Measurements from ENCODE around the gene TM7SF2. TPM values are rescaled to one million over a fixed set of nuclear protein-coding genes. Genes with fewer than 3 reads are reported as not detected.

Gene TM7SF2
- total RNA-seq, 6 experiments from 2014 or later = 25.6 to 112 (median 37.8) TPM

DNA sequence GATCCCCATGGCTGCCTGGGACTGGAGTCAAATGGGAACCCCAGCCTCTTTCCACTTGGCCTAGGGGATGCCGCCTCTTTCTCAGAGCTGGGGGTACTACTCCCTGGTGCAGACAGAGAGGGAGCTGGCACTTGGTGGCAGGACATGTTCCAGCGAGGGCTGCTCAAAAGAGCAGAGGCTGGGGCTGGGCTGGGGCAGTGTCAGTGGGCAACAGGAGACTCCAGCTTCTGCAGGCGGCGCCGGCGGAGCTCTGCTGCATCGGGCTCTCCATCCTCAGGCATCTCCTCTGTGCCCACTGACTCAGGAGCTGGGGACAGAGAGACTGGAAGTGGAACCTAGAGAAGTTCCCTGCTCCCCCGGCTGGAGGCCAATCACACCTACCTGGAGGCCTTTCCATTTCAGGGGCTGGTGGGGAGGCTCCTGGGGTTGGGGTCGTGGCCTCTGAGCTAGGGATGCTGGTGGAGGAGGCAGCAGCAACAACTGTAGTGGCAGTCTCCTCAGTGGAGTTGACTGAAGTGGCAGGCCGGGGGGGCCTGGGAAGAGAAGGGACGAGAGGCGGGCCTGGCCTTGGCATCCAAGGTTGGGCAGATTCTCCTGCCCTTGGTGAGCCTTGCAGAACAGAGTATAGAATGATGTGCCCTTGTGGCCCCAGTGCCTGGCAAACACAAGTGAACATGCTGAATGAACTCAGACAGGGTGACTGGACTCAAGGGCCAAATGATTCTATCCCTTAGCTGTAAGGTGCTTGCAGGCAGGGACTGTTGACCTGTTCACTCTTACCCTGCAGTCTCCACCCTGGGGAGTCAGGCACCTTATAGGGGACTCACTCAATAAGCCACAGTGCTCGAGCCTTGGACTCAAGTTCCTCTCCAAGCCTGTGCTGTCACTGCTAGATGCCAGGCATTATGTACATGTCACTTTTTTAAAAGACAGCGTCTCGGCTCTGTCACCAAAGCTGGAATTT is 16.8 kb downstream of the TM7SF2 start:
- Histone ChIP-seq H3K4me3 (no peak overlapping the region), H3K27me3 (no peaks in the 10 kb centered on the region), H3K27ac (no peak overlapping the region), H3K9me3 (no peaks in the 10 kb centered on the region), H3K4me1 (peaks cover 0 to 16% (median 6%) of the 10 kb centered on the region in 4 donors), H3K36me3 (peaks cover 11 to 82% (median 34%) of the 10 kb centered on the region in 4 donors)
- no peak for TF ChIP-seq POLR2A (IDR thresholded peaks at IDR 0.05)
- intact Hi-C loops (cut with DNase I) = loop anchor here in 1 of 2 donors (10.0 kb wide), 1 partner anchor 56 kb away; the partner anchor contains the start of gene CAPN1
- peak in 1 of 4 donors; percentile 4 for ATAC-seq
- 67% methylated on average over 6 of the region's 15 CpGs for WGBS (ENCODE audit: insufficient coverage, low coverage, low lambda C conversion rate, missing lambda C conversion rate)
- DNase-seq = peak in 1 of 3 donors; percentile 42

DNA sequence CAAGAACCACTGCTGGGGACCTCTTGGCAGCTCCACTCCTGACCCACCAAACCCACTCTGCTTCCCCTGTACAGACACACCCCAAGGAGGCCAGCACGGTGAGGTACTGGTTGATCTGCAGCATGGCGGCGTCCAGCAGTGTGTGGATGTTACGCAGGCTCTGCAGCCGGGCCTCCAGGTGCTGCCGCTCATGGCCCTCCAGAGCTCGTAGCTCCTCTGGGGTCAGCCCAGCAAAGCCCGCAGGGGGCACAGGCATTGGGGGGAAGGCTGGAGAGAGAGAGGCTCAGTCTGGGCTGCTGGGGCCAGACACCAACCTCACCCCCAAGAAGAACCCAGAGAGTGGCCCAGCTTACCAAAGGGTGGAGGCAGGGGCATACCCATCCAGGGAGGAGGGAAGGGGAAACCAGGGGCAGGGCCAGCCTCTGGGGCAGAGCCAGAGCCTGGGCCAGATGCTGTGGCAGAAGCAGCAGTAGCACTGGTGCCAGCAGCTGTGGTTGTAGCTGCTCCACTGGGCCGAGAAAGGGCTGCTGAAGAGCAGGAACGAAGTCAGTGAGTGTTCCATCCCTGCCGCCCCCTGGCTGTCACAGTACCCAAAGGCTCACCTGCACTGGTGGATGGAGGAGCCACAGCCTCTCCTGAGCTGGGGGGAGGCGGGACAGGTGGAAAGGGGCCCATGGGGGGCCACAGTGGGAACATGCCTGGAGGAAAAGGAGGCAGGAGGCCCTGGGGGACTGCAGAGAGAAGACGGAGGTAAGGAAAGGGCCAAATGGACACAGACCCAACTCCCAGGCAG is 18.2 kb downstream of the TM7SF2 start:
- Histone ChIP-seq H3K36me3 (peaks cover 11 to 81% (median 34%) of the 10 kb centered on the region in 4 donors), H3K4me1 (peaks cover 0 to 16% (median 6%) of the 10 kb centered on the region in 4 donors), H3K4me3 (no peak overlapping the region), H3K27ac (no peak overlapping the region), H3K9me3 (no peaks in the 10 kb centered on the region), H3K27me3 (no peaks in the 10 kb centered on the region)
- peak in 2 of 3 donors; percentile 23 to 49 for DNase-seq
- TF ChIP-seq, protein P1, sequence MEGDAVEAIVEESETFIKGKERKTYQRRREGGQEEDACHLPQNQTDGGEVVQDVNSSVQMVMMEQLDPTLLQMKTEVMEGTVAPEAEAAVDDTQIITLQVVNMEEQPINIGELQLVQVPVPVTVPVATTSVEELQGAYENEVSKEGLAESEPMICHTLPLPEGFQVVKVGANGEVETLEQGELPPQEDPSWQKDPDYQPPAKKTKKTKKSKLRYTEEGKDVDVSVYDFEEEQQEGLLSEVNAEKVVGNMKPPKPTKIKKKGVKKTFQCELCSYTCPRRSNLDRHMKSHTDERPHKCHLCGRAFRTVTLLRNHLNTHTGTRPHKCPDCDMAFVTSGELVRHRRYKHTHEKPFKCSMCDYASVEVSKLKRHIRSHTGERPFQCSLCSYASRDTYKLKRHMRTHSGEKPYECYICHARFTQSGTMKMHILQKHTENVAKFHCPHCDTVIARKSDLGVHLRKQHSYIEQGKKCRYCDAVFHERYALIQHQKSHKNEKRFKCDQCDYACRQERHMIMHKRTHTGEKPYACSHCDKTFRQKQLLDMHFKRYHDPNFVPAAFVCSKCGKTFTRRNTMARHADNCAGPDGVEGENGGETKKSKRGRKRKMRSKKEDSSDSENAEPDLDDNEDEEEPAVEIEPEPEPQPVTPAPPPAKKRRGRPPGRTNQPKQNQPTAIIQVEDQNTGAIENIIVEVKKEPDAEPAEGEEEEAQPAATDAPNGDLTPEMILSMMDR (IDR thresholded peaks at IDR 0.05) = no peak
- no peak for TF ChIP-seq POLR2A (IDR thresholded peaks at IDR 0.05)
- WGBS (ENCODE audit: insufficient coverage, low coverage, low lambda C conversion rate, missing lambda C conversion rate) = no CpG with 5 or more reads among the region's 13 CpGs
- no peak for ATAC-seq
- intact Hi-C loops (cut with DNase I) = loop anchor here in 1 of 2 donors (10.0 kb wide), 2 partner anchors 55 to 125 kb away; partner anchors contain the start of gene CAPN1

DNA sequence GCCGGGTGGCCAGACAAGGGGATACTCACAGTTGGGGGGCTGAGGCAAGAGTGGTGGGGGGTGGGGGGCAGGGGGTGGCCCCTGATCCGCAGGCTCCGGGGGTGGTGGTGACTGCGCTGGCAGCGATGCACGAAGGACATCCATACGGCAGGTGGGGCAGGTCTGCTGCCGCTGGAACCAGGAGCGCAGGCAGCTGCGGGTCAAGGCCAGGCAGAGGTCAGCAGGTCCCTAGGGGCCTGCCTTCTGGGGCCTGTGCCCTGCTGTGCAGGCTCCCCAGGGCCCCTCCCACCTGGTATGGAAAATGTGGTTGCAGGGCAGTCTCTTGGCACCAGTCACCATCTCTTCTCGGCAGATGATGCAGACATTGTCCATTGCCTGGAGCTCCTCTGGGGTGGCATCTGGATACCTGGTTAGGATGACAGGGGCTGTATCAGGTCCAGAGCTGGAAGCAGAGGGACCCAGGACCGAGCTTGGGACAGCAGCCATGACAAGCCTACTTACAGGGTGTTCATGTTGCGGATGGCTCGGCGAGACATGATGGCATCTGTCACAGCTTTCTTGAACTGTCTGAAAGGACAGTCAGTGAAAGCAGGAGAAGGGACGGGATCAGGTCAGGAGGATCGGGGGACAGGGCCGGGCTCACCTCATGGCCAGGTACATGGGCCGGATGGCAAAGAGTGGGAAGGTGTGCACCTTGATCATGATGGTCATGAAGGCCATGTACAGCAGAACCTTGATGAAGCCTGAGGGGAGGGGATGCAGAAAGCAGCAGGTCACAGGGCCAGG is 19.2 kb downstream of the TM7SF2 start:
- 94% methylated on average over 8 of the region's 19 CpGs for WGBS (ENCODE audit: insufficient coverage, low coverage, low lambda C conversion rate, missing lambda C conversion rate)

DNA sequence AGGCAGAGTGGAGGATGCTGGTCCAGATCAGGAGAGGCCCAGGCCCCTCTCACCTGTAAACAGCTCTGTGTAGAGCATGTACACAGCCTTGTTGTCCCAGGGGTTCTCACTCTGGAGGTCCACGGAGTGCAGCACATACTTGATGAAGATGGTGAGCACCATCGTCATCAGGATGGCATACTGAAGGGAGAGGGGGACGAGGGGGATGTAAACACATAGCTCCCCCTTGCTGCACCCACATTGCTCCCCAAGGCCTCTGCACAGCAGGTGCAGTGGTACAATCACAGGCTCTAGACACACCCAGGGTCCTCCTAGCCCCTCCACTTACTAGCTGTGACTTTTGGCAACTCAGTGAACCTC is 19.7 kb downstream of the TM7SF2 start:
- Histone ChIP-seq H3K27ac (no peak overlapping the region), H3K9me3 (no peaks in the 10 kb centered on the region), H3K36me3 (peaks cover 11 to 66% (median 34%) of the 10 kb centered on the region in 4 donors), H3K4me3 (no peak overlapping the region), H3K27me3 (no peaks in the 10 kb centered on the region), H3K4me1 (peaks cover 0 to 25% (median 11%) of the 10 kb centered on the region in 4 donors)
- intact Hi-C loops (cut with DNase I) = loop anchor here in 1 of 2 donors (10.0 kb wide), 1 partner anchor 123 kb away; no protein-coding TSS in a partner anchor
- no peak for ATAC-seq
- WGBS (ENCODE audit: insufficient coverage, low coverage, low lambda C conversion rate, missing lambda C conversion rate) = no CpG with 5 or more reads among the region's 3 CpGs
- TF ChIP-seq, protein P1 (IDR thresholded peaks at IDR 0.05) = no peak
- TF ChIP-seq POLR2A (IDR thresholded peaks at IDR 0.05) = no peak
- DNase-seq = no peak

More for the DNA sequence above, 19.2 kb downstream of the TM7SF2 start:
- no peak overlapping the region for H3K27ac ChIP-seq
- H3K9me3 ChIP-seq = no peaks in the 10 kb centered on the region
- peaks cover 11 to 72% (median 34%) of the 10 kb centered on the region in 4 donors for H3K36me3 ChIP-seq
- H3K27me3 ChIP-seq = no peaks in the 10 kb centered on the region
- H3K4me1 ChIP-seq = peaks cover 0 to 22% (median 9%) of the 10 kb centered on the region in 4 donors
- intact Hi-C loops (cut with DNase I) = loop anchor here in 1 of 2 donors (10.0 kb wide), 1 partner anchor 124 kb away; no protein-coding TSS in a partner anchor
- H3K4me3 ChIP-seq = no peak overlapping the region
- ATAC-seq (no peak), DNase-seq (peak in 2 of 3 donors; percentile 18 to 45)
- TF ChIP-seq POLR2A (IDR thresholded peaks at IDR 0.05) = no peak
- TF ChIP-seq, protein P1 (IDR thresholded peaks at IDR 0.05) = no peak

Measured in right lobe of liver (tissue), 6 donors.